Measurements from ENCODE around the gene SMYD3.

DNA sequence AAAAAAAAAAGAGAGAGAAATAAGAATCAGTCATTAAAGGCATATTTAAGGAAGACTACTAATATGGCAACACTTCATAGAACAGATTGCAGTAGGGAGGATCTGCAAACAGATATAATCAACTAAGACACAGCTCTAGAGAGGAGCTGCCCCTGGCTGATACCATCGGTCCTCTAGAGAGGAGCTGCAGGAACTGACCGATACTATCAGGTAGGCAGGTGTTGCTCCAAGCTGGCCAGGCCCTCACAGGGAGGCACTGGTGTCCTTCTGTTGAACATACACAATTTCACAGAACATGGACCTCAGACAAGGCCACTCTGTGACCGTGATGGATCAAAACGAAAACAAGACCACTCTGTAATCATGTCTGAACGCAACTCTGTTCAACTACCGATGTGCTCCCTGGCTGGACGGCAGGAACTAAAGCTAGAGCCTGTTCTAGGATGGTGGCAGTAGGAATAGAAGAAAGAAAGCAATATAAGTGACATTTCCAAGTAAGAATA is 15.5 kb downstream of the SMYD3 start:
- TF ChIP-seq, protein P1, sequence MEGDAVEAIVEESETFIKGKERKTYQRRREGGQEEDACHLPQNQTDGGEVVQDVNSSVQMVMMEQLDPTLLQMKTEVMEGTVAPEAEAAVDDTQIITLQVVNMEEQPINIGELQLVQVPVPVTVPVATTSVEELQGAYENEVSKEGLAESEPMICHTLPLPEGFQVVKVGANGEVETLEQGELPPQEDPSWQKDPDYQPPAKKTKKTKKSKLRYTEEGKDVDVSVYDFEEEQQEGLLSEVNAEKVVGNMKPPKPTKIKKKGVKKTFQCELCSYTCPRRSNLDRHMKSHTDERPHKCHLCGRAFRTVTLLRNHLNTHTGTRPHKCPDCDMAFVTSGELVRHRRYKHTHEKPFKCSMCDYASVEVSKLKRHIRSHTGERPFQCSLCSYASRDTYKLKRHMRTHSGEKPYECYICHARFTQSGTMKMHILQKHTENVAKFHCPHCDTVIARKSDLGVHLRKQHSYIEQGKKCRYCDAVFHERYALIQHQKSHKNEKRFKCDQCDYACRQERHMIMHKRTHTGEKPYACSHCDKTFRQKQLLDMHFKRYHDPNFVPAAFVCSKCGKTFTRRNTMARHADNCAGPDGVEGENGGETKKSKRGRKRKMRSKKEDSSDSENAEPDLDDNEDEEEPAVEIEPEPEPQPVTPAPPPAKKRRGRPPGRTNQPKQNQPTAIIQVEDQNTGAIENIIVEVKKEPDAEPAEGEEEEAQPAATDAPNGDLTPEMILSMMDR (IDR thresholded peaks at IDR 0.05; ENCODE audit: poor library complexity, severe bottlenecking), result no peak
- TF ChIP-seq RAD21 (conservative IDR thresholded peaks at IDR 0.05), result no peak

Measured in neural cell (in vitro differentiated cells).